Suprapubic skin (tissue), 4 donors: ENCODE measurements around the gene UGT2B17.
"Not testable (repeated sequence)": the region's sequence is repeated elsewhere in the genome, so short reads cannot be mapped to it uniquely, and the experiment has no call there.

Source experiments
- POLR2A ChIP-seq, 2 donors: fragments of 450-650 bp; IDR thresholded peaks; one replicate each; pipeline ENCODE4 v1.6.1; 2017; ENCODE audit warnings: antibody characterized with exemption in 2 of 2, mild to moderate bottlenecking in 2 of 2, moderate library complexity in 2 of 2
- POLR2AphosphoS5 ChIP-seq, 3 donors: sonication (generic); formaldehyde crosslinking; IDR thresholded peaks; one replicate each; pipeline ENCODE4 v1.6.1; 2017; ENCODE audit warnings: antibody characterized with exemption in 3 of 3
- TF ChIP-seq, protein P1 (sequence below), 2 donors: fragments of 200-600 bp in 1 of 2; fragments of 450-650 bp in 1 of 2; sonication (generic) in 1 of 2; IDR thresholded peaks; one replicate each; pipeline ENCODE4 v1.5.1; 2016 to 2019; ENCODE audit warnings: antibody characterized with exemption in 2 of 2, mild to moderate bottlenecking in 1 of 2, moderate library complexity in 1 of 2

DNA sequence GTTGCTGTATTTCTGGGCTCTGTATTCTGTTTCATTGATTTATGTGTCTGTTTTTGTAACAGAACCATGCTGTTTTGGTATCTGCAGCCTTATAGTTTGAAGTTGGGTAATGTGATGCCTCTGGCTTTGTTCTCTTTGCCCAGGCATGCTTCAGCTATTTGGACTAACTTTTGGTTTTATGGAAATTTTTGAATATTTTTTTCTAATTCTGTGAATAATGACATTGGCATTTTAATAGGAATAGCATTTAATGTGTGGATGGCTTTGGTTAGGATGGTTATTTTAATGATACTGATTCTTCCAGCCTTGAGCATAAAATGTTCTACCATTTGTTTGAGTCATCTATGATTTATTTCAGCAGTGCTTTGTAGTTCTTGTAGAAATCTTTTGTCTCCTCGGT lies 53.9 kb downstream of the UGT2B17 start:
- TF ChIP-seq, protein P1, sequence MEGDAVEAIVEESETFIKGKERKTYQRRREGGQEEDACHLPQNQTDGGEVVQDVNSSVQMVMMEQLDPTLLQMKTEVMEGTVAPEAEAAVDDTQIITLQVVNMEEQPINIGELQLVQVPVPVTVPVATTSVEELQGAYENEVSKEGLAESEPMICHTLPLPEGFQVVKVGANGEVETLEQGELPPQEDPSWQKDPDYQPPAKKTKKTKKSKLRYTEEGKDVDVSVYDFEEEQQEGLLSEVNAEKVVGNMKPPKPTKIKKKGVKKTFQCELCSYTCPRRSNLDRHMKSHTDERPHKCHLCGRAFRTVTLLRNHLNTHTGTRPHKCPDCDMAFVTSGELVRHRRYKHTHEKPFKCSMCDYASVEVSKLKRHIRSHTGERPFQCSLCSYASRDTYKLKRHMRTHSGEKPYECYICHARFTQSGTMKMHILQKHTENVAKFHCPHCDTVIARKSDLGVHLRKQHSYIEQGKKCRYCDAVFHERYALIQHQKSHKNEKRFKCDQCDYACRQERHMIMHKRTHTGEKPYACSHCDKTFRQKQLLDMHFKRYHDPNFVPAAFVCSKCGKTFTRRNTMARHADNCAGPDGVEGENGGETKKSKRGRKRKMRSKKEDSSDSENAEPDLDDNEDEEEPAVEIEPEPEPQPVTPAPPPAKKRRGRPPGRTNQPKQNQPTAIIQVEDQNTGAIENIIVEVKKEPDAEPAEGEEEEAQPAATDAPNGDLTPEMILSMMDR (IDR thresholded peaks at IDR 0.05): not testable (repeated sequence)
- TF ChIP-seq POLR2A, POLR2AphosphoS5 (IDR thresholded peaks at IDR 0.05): not testable (repeated sequence)
